Lower leg skin (tissue), 4 donors: ENCODE measurements around the gene SLC22A3. TPM values are rescaled to one million over a fixed set of nuclear protein-coding genes. Genes with fewer than 3 reads are reported as not detected.

Source experiments
- DNase-seq, 2 donors: peaks; one replicate each; pipeline ENCODE4 v3.0.0-alpha.2; 2019; ENCODE audit warnings: low spot score in 2 of 2
- H3K4me3 ChIP-seq: fragments of 200-600 bp; sonication (generic); 2 replicates; pipeline ENCODE4 v1.5.1; 2017; ENCODE audit warnings: mild to moderate bottlenecking, low read depth; ENCODE audit not compliant: poor library complexity, severe bottlenecking
- CTCF ChIP-seq, 3 donors: fragments of 450-650 bp; IDR thresholded peaks; one replicate each; pipeline ENCODE4 v1.5.1; 2016; ENCODE audit warnings: antibody characterized with exemption in 3 of 3, mild to moderate bottlenecking in 3 of 3, moderate library complexity in 2 of 3
- POLR2A ChIP-seq, 2 donors: fragments of 450-650 bp; IDR thresholded peaks; one replicate each; pipeline ENCODE4 v1.6.1; 2016 to 2017; ENCODE audit warnings: antibody characterized with exemption in 2 of 2, mild to moderate bottlenecking in 1 of 2, moderate library complexity in 1 of 2
- WGBS, 2 donors: methylation state at CpG; one replicate each; pipeline ENCODE4 v1.1.5; 2018; 5-methylcytosine and 5-hydroxymethylcytosine counted together
- intact Hi-C: fragments of 100-400 bp; cut with DNase I; formaldehyde crosslinking; loops from one replicate; pipeline ENCODE4 v1.15.0; 2023; ENCODE audit warnings: low total_unique reads
- total RNA-seq, 4 donors: library from RNA; depleted of rRNA; stranded (reverse); fragments of >200 nt; gene quantifications; one replicate each; pipeline ENCODE4 v1.1.0, GENCODE V29; 2016

SLC22A3 gene
- total RNA-seq, 4 donors from 2014 or later, result 10.4 to 15.7 (median 12.3) TPM

GRCh38 chr6:160358225-160359119 is 10.3 kb downstream of the SLC22A3 start:
- no peak for TF ChIP-seq CTCF (IDR thresholded peaks at IDR 0.05)
- no peak for TF ChIP-seq POLR2A (IDR thresholded peaks at IDR 0.05)
- DNase-seq, result no peak
- WGBS, 2 donors, result 74 to 76% methylated on average over 9 of the region's 9 CpGs
- intact Hi-C loops, result no loop called here
- H3K4me3 ChIP-seq, result no peak overlapping the region

GRCh38 chr6:160360955-160361354 is 12.8 kb downstream of the SLC22A3 start:
- DNase-seq, result no peak
- H3K4me3 ChIP-seq, result no peak overlapping the region
- TF ChIP-seq CTCF (IDR thresholded peaks at IDR 0.05), result no peak
- TF ChIP-seq POLR2A (IDR thresholded peaks at IDR 0.05), result no peak
- intact Hi-C loops, result loop anchor here (10.0 kb wide), 1 partner anchor 216 kb away; no protein-coding TSS in a partner anchor

GRCh38 chr6:160362556-160362955 is 14.4 kb downstream of the SLC22A3 start:
- intact Hi-C loops, result loop anchor here (10.0 kb wide), 1 partner anchor 218 kb away; no protein-coding TSS in a partner anchor
- DNase-seq, result no peak
- 85 to 88% methylated on average over 16 to 28 of the region's 28 CpGs for WGBS, 2 donors
- no peak overlapping the region for H3K4me3 ChIP-seq
- no peak for TF ChIP-seq CTCF (IDR thresholded peaks at IDR 0.05)
- TF ChIP-seq POLR2A (IDR thresholded peaks at IDR 0.05), result no peak

GRCh38 chr6:160363016-160363996 is 15.1 kb downstream of the SLC22A3 start:
- 94% methylated on average over 26 to 29 of the region's 30 CpGs for WGBS, 2 donors
- no peak for TF ChIP-seq POLR2A (IDR thresholded peaks at IDR 0.05)
- TF ChIP-seq CTCF (IDR thresholded peaks at IDR 0.05), result no peak
- DNase-seq, result no peak
- intact Hi-C loops, result loop anchor here (10.0 kb wide), 1 partner anchor 219 kb away; no protein-coding TSS in a partner anchor
- H3K4me3 ChIP-seq, result no peak overlapping the region

GRCh38 chr6:160365117-160365516 is 16.9 kb downstream of the SLC22A3 start:
- DNase-seq, result no peak
- intact Hi-C loops, result loop anchor here (10.0 kb wide), 1 partner anchor 220 kb away; no protein-coding TSS in a partner anchor
- TF ChIP-seq POLR2A (IDR thresholded peaks at IDR 0.05) (no peak), CTCF (IDR thresholded peaks at IDR 0.05) (no peak)
- H3K4me3 ChIP-seq, result no peak overlapping the region
